ENCODE data around the gene DGKB. TPM values are rescaled to one million over a fixed set of nuclear protein-coding genes. Genes with fewer than 3 reads are reported as not detected.

DGKB gene
- total RNA-seq, 1 experiment from 2014 or later = 1.9 TPM

GRCh38 chr7:14754631-14755030 is 147.9 kb downstream of the DGKB start:
- H3K36me3 Mint-ChIP-seq = no peaks in the 10 kb centered on the region
- no peak overlapping the region for H3K4me3 Mint-ChIP-seq
- H3K9me3 Mint-ChIP-seq = 0 out of 2 replicates have a peak, but pooled peaks cover 4% of the 10 kb centered on the region
- DNase-seq (ENCODE audit: low spot score) (no peak), ATAC-seq (peak; percentile 73)
- H3K27ac Mint-ChIP-seq = peak overlapping the region; percentile 56; the same call in 1 of the 2 replicates
- peaks cover 11% of the 10 kb centered on the region for H3K4me1 Mint-ChIP-seq
- ChIA-PET CTCF (no interaction called here), POLR2A (no interaction called here)
- TF ChIP-seq FOXP1 (CRISPR knock-in tag; IDR thresholded peaks at IDR 0.05; ENCODE audit: borderline replicate concordance) (no peak), ZMAT4 (CRISPR knock-in tag; IDR thresholded peaks at IDR 0.05) (no peak)
- no peaks in the 10 kb centered on the region for H3K27me3 Mint-ChIP-seq (ENCODE audit: low read depth)

GRCh38 chr7:14752301-14752700 is 150.2 kb downstream of the DGKB start:
- ATAC-seq (no peak), DNase-seq (ENCODE audit: low spot score) (no peak)
- H3K9me3 Mint-ChIP-seq = peaks cover 15% of the 10 kb centered on the region
- H3K27me3 Mint-ChIP-seq (ENCODE audit: low read depth) = no peaks in the 10 kb centered on the region; the same call in 1 of the 2 replicates
- H3K4me3 Mint-ChIP-seq = no peak overlapping the region
- CTCF ChIA-PET = no interaction called here
- H3K4me1 Mint-ChIP-seq = peaks cover 11% of the 10 kb centered on the region
- POLR2A ChIA-PET = no interaction called here
- peaks cover 1% of the 10 kb centered on the region; the same call in 1 of the 2 replicates for H3K36me3 Mint-ChIP-seq
- TF ChIP-seq ATF3 (CRISPR knock-in tag; conservative IDR thresholded peaks at IDR 0.05) = no peak
- no peak for TF ChIP-seq USF1 (CRISPR knock-in tag; IDR thresholded peaks at IDR 0.05)
- no peak for TF ChIP-seq CREB1 (CRISPR knock-in tag; IDR thresholded peaks at IDR 0.05)
- no peak for TF ChIP-seq FOXJ3 (CRISPR knock-in tag; IDR thresholded peaks at IDR 0.05; ENCODE audit: borderline replicate concordance)
- no peak for TF ChIP-seq HMGA2 (CRISPR knock-in tag; IDR thresholded peaks at IDR 0.05)
- no peak for TF ChIP-seq NR2C2 (CRISPR knock-in tag; IDR thresholded peaks at IDR 0.05)
- TF ChIP-seq OVOL2 (CRISPR knock-in tag; IDR thresholded peaks at IDR 0.05; ENCODE audit: borderline replicate concordance) = no peak
- TF ChIP-seq JUN (CRISPR knock-in tag; IDR thresholded peaks at IDR 0.05) = no peak
- no peak for TF ChIP-seq ZNF512 (CRISPR knock-in tag; IDR thresholded peaks at IDR 0.05; ENCODE audit: borderline replicate concordance)
- no peak for TF ChIP-seq TCF7 (CRISPR knock-in tag; IDR thresholded peaks at IDR 0.05; ENCODE audit: low read depth)
- TF ChIP-seq ZNF281 (CRISPR knock-in tag; IDR thresholded peaks at IDR 0.05) = no peak
- no peak for TF ChIP-seq ZNF138 (CRISPR knock-in tag; conservative IDR thresholded peaks at IDR 0.05)
- TF ChIP-seq FOXK1 (CRISPR knock-in tag; IDR thresholded peaks at IDR 0.05) = no peak
- TF ChIP-seq ETV6 (CRISPR knock-in tag; IDR thresholded peaks at IDR 0.05) = no peak
- no peak overlapping the region for H3K27ac Mint-ChIP-seq

GRCh38 chr7:14751461-14751860 is 151.1 kb downstream of the DGKB start:
- Mint-ChIP-seq H3K27me3 (ENCODE audit: low read depth) (no peaks in the 10 kb centered on the region; the same call in 1 of the 2 replicates), H3K4me3 (no peak overlapping the region), H3K4me1 (peaks cover 11% of the 10 kb centered on the region), H3K9me3 (peaks cover 19% of the 10 kb centered on the region), H3K36me3 (peaks cover 9% of the 10 kb centered on the region; the same call in 1 of the 2 replicates), H3K27ac (no peak overlapping the region)
- CTCF ChIA-PET = no interaction called here
- POLR2A ChIA-PET = no interaction called here
- DNase-seq (ENCODE audit: low spot score) (no peak), ATAC-seq (no peak)
- TF ChIP-seq SMAD3 (CRISPR knock-in tag; IDR thresholded peaks at IDR 0.05; ENCODE audit: borderline replicate concordance) (no peak), MYBL2 (CRISPR knock-in tag; IDR thresholded peaks at IDR 0.05) (no peak), JAZF1 (CRISPR knock-in tag; IDR thresholded peaks at IDR 0.05) (no peak), USF1 (CRISPR knock-in tag; IDR thresholded peaks at IDR 0.05) (no peak), CREM (CRISPR knock-in tag; IDR thresholded peaks at IDR 0.05) (no peak), KAT7 (CRISPR knock-in tag; IDR thresholded peaks at IDR 0.05; ENCODE audit: borderline replicate concordance) (no peak), SMAD4 (CRISPR knock-in tag; IDR thresholded peaks at IDR 0.05) (no peak), IRF2 (CRISPR knock-in tag; IDR thresholded peaks at IDR 0.05; ENCODE audit: borderline replicate concordance, low read depth) (no peak), TCF7 (CRISPR knock-in tag; IDR thresholded peaks at IDR 0.05; ENCODE audit: low read depth) (no peak), FOXP1 (CRISPR knock-in tag; IDR thresholded peaks at IDR 0.05; ENCODE audit: borderline replicate concordance) (no peak), IRF1 (CRISPR knock-in tag; IDR thresholded peaks at IDR 0.05) (no peak), ZBTB43 (CRISPR knock-in tag; IDR thresholded peaks at IDR 0.05) (no peak)
